CD14-positive monocyte (primary cell): ENCODE measurements around the gene EML2. TPM values are rescaled to one million over a fixed set of nuclear protein-coding genes. Genes with fewer than 3 reads are reported as not detected.

Experiments
- DNase-seq, 3 donors: peaks; one replicate each; pipeline ENCODE4 v3.0.0-alpha.2; 2011 to 2022
- H2AFZ ChIP-seq: 2 replicates; pipeline ENCODE4 v1.6.0; 2012; ENCODE audit warnings: mild to moderate bottlenecking, low read depth, low read length, inconsistent platforms; ENCODE audit not compliant: insufficient read depth, poor library complexity, severe bottlenecking
- H3K27ac ChIP-seq, 2 donors: 1 replicate in 1 of 2; 2 replicates in 1 of 2; pipeline ENCODE4 v1.5.1; 2012 to 2013; ENCODE audit warnings: low read length in 2 of 2, control low read depth in 1 of 2, inconsistent platforms in 1 of 2, low read depth in 1 of 2, mild to moderate bottlenecking in 1 of 2
- H3K27me3 ChIP-seq, 2 donors: one replicate each; pipeline versions ENCODE4 v1.6.0 to v1.6.1; 2011 to 2013; ENCODE audit warnings: low read length in 2 of 2; ENCODE audit not compliant: control insufficient read depth in 2 of 2, insufficient read depth in 2 of 2
- H3K36me3 ChIP-seq, 2 donors: replicated peaks in 1 of 2; 1 replicate in 1 of 2; 2 replicates in 1 of 2; pipeline versions ENCODE4 v1.5.1 to v1.6.1; 2012 to 2013; ENCODE audit warnings: low read length in 2 of 2, control low read depth in 1 of 2, inconsistent platforms in 1 of 2, mild to moderate bottlenecking in 1 of 2; ENCODE audit not compliant: insufficient read depth in 2 of 2, control insufficient read depth in 1 of 2
- H3K4me1 ChIP-seq, 2 donors: 1 replicate in 1 of 2; 2 replicates in 1 of 2; pipeline versions ENCODE4 v1.5.1 to v1.6.1; 2012 to 2013; ENCODE audit warnings: low read length in 2 of 2, control low read depth in 1 of 2, inconsistent platforms in 1 of 2, mild to moderate bottlenecking in 1 of 2, moderate library complexity in 1 of 2; ENCODE audit not compliant: insufficient read depth in 2 of 2, control insufficient read depth in 1 of 2
- H3K4me2 ChIP-seq: replicated peaks from 2 replicates; pipeline ENCODE3; 2012; ENCODE audit warnings: low read length, moderate library complexity, mild to moderate bottlenecking; ENCODE audit not compliant: poor library complexity, severe bottlenecking; ENCODE audit errors: extremely low read depth
- H3K4me3 ChIP-seq, 3 experiments: fragments of 200-600 bp in 1 of 3; sonication (generic) in 1 of 3; replicated peaks in 1 of 3; 1 replicate in 2 of 3; 2 replicates in 1 of 3; pipeline ENCODE4 v1.5.1; 2011 to 2013; ENCODE audit warnings: low read length in 3 of 3, mild to moderate bottlenecking in 3 of 3, control low read depth in 2 of 3, low read depth in 2 of 3, inconsistent platforms in 1 of 3, moderate library complexity in 1 of 3
- H3K79me2 ChIP-seq: 2 replicates; pipeline ENCODE4 v1.6.0; 2012; ENCODE audit warnings: mild to moderate bottlenecking, control low read depth, inconsistent platforms, low read length, moderate library complexity; ENCODE audit not compliant: insufficient read depth
- H3K9ac ChIP-seq: 2 replicates; pipeline ENCODE4 v1.6.0; 2017; ENCODE audit warnings: low read length, mild to moderate bottlenecking; ENCODE audit not compliant: insufficient read depth, poor library complexity, severe bottlenecking
- H3K9me3 ChIP-seq, 2 donors: replicated peaks in 1 of 2; 1 replicate in 1 of 2; 2 replicates in 1 of 2; pipeline versions ENCODE4 v1.5.1 to v1.6.1; 2012 to 2013; ENCODE audit warnings: low read length in 2 of 2, control low read depth in 1 of 2; ENCODE audit not compliant: control insufficient read depth in 1 of 2, insufficient read depth in 1 of 2
- H4K20me1 ChIP-seq: 2 replicates; pipeline ENCODE4 v1.6.0; 2012; ENCODE audit warnings: mild to moderate bottlenecking, low read length, control low read depth, moderate library complexity; ENCODE audit not compliant: insufficient read depth
- H3K27ac Mint-ChIP-seq, 7 donors: one replicate each; pipeline ENCODE4 v1.8.0; 2020; ENCODE audit warnings: mild to moderate bottlenecking in 7 of 7, mixed read lengths in 7 of 7, moderate library complexity in 6 of 7, inconsistent platforms in 2 of 7
- H3K27me3 Mint-ChIP-seq, 3 donors: one replicate each; pipeline ENCODE4 v1.8.0; 2021 to 2022; ENCODE audit warnings: low read depth in 3 of 3, mild to moderate bottlenecking in 3 of 3, mixed read lengths in 3 of 3, moderate library complexity in 3 of 3, inconsistent platforms in 1 of 3
- H3K36me3 Mint-ChIP-seq, 2 donors: one replicate each; pipeline ENCODE4 v1.8.0; 2020; ENCODE audit warnings: mixed read lengths in 2 of 2, inconsistent platforms in 1 of 2, mild to moderate bottlenecking in 1 of 2
- H3K4me1 Mint-ChIP-seq: one replicate; pipeline ENCODE4 v1.8.0; 2020; ENCODE audit warnings: mild to moderate bottlenecking, mixed read lengths
- H3K4me3 Mint-ChIP-seq, 2 donors: one replicate each; pipeline ENCODE4 v1.8.0; 2020; ENCODE audit warnings: mild to moderate bottlenecking in 2 of 2, mixed read lengths in 2 of 2, moderate library complexity in 1 of 2
- H3K9me3 Mint-ChIP-seq, 7 donors: one replicate each; pipeline ENCODE4 v1.8.0; 2020 to 2022; ENCODE audit warnings: mixed read lengths in 7 of 7, mild to moderate bottlenecking in 6 of 7, moderate library complexity in 6 of 7, inconsistent platforms in 2 of 7
- WGBS: methylation state at CpG from one replicate; pipeline ENCODE4 v1.1.5; 2013; ENCODE audit warnings: missing lambda C conversion rate; ENCODE audit not compliant: insufficient coverage; 5-methylcytosine and 5-hydroxymethylcytosine counted together
- intact Hi-C, 2 donors: fragments of 100-400 bp; cut with micrococcal nuclease; formaldehyde crosslinking; loops; one replicate each; pipeline versions ENCODE4 v1.15.0 to v1.15.1; 2023
- polyA plus RNA-seq, 3 donors: library from polyadenylated mRNA; depleted of rRNA in 1 of 3; unstranded in 2 of 3; stranded (reverse) in 1 of 3; fragments of 300-500 nt in 2 of 3; fragments of >200 nt in 1 of 3; fragmentation: Illumina TruSeq in 2 of 3; gene quantifications; 1 replicate in 2 of 3; 2 replicates in 1 of 3; pipeline ENCODE4 v1.2.3, GENCODE V29; 2012 to 2021
- TF ChIP-seq, protein P1 (sequence below): fragments of 200-600 bp; IDR thresholded peaks from one replicate; pipeline ENCODE4 v1.8.0; 2022; ENCODE audit warnings: antibody characterized with exemption, mild to moderate bottlenecking

EML2 gene
- polyA plus RNA-seq, 3 donors = 10.3 to 50.8 (median 11.9) TPM

GRCh38 chr19:45676851-45677263 lies 37.7 kb upstream of the EML2 start:
- H3K9ac ChIP-seq = no peak overlapping the region
- no peak overlapping the region for H3K27ac ChIP-seq
- no peaks in the 10 kb centered on the region for H3K36me3 ChIP-seq
- 2% methylated on average over 25 of the region's 28 CpGs for WGBS
- H3K4me1 ChIP-seq = peaks cover 36 to 37% of the 10 kb centered on the region in 2 donors
- Mint-ChIP-seq H3K27ac (peak overlapping the region in 4 of 7 donors; percentile 40 to 54 (median 48)), H3K4me3 (peak overlapping the region; percentile 66 to 85), H3K27me3 (peaks cover 48 to 85% (median 65%) of the 10 kb centered on the region in 3 donors), H3K36me3 (peaks cover 0 to 2% of the 10 kb centered on the region in 2 donors), H3K9me3 (peaks cover 0 to 7% (median 0%) of the 10 kb centered on the region in 7 donors), H3K4me1 (peaks cover 31% of the 10 kb centered on the region)
- H3K27me3 ChIP-seq = peaks cover 13 to 58% of the 10 kb centered on the region in 2 donors
- peak overlapping the region in 1 of 3 experiments; percentile 42 for H3K4me3 ChIP-seq
- intact Hi-C loops = loop anchor here in 1 of 2 donors (5.0 kb wide), 1 partner anchor 35 kb away; no protein-coding TSS in a partner anchor
- TF ChIP-seq, protein P1, sequence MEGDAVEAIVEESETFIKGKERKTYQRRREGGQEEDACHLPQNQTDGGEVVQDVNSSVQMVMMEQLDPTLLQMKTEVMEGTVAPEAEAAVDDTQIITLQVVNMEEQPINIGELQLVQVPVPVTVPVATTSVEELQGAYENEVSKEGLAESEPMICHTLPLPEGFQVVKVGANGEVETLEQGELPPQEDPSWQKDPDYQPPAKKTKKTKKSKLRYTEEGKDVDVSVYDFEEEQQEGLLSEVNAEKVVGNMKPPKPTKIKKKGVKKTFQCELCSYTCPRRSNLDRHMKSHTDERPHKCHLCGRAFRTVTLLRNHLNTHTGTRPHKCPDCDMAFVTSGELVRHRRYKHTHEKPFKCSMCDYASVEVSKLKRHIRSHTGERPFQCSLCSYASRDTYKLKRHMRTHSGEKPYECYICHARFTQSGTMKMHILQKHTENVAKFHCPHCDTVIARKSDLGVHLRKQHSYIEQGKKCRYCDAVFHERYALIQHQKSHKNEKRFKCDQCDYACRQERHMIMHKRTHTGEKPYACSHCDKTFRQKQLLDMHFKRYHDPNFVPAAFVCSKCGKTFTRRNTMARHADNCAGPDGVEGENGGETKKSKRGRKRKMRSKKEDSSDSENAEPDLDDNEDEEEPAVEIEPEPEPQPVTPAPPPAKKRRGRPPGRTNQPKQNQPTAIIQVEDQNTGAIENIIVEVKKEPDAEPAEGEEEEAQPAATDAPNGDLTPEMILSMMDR = no peak
- H2AFZ ChIP-seq = peak overlapping the region; percentile 53
- H4K20me1 ChIP-seq = no peaks in the 10 kb centered on the region
- H3K9me3 ChIP-seq = no peaks in the 10 kb centered on the region
- no peaks in the 10 kb centered on the region for H3K79me2 ChIP-seq
- peak overlapping the region; percentile 58 for H3K4me2 ChIP-seq
- DNase-seq = no peak

DNA sequence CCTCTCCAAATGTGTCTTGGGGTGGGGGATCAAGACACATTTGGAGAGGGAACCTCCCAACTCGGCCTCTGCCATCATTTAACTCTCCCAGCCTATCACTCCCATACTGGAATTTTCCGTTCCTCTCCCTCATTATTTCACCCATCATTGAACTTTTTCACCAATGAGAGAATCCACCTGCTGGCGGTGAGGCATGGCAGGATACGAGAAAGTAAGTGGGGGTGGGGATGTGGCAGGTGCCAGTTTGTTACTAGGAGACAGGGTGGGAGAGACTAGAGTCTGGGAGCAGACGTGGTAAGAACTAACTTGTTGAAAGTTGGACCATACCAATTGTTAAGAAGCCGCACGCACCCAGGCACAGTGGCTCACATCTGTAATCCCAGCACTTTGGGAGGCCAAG lies 35.7 kb upstream of the EML2 start:
- Histone ChIP-seq H3K36me3 (no peaks in the 10 kb centered on the region), H3K27me3 (peaks cover 20 to 77% of the 10 kb centered on the region in 2 donors), H4K20me1 (no peaks in the 10 kb centered on the region), H3K4me2 (no peak overlapping the region), H3K4me3 (no peak overlapping the region), H2AFZ (no peak overlapping the region), H3K9ac (no peak overlapping the region), H3K4me1 (peaks cover 41 to 43% of the 10 kb centered on the region in 2 donors), H3K27ac (no peak overlapping the region), H3K79me2 (no peaks in the 10 kb centered on the region), H3K9me3 (no peaks in the 10 kb centered on the region)
- H3K4me3 Mint-ChIP-seq = peak overlapping the region in 1 of 2 donors; percentile 57
- TF ChIP-seq, protein P1 = no peak
- peaks cover 5% of the 10 kb centered on the region in 2 donors for H3K36me3 Mint-ChIP-seq
- H3K27me3 Mint-ChIP-seq = peaks cover 62 to 92% (median 76%) of the 10 kb centered on the region in 3 donors
- 83% methylated on average over 3 of the region's 7 CpGs for WGBS
- intact Hi-C loops = loop anchor here in 1 of 2 donors (5.0 kb wide), 1 partner anchor 33 kb away; no protein-coding TSS in a partner anchor
- DNase-seq = no peak
- H3K4me1 Mint-ChIP-seq = peaks cover 35% of the 10 kb centered on the region
- H3K27ac Mint-ChIP-seq = no peak overlapping the region
- H3K9me3 Mint-ChIP-seq = peaks cover 0 to 19% (median 10%) of the 10 kb centered on the region in 7 donors
